OCI-LY3 (cell line): Measurements from ENCODE around the gene MOB3B.

Experiments used
- H2AFZ ChIP-seq: fragments of 200-600, 300-600 bp; shearing (Covaris generic); 2 replicates; pipeline ENCODE4 v1.6.0; 2014; ENCODE audit warnings: antibody characterized with exemption, low read depth, low read length
- H3K27ac ChIP-seq: fragments of 200-600, 300-600 bp; sonication (generic); 2 replicates; pipeline ENCODE4 v1.5.1; 2014; ENCODE audit warnings: mild to moderate bottlenecking, low read length, moderate library complexity, mixed read lengths
- H3K27me3 ChIP-seq: fragments of 200-600, 300-600 bp; sonication (generic); 2 replicates; pipeline ENCODE4 v1.6.1; 2014; ENCODE audit warnings: low read depth, low read length, mixed read lengths
- H3K36me3 ChIP-seq: fragments of 200-600, 300-600 bp; sonication (generic); replicated peaks from 2 replicates; pipeline ENCODE3; 2014; ENCODE audit warnings: low read depth, low read length, mixed read lengths
- H3K4me1 ChIP-seq: fragments of 300-600, 200-600 bp; sonication (generic); 2 replicates; pipeline ENCODE4 v1.6.1; 2014; ENCODE audit warnings: low read length, mixed read lengths
- H3K4me2 ChIP-seq: fragments of 200-600, 300-600 bp; sonication (generic); 2 replicates; pipeline ENCODE4 v1.6.1; 2014; ENCODE audit warnings: low read length, mixed read lengths
- H3K4me3 ChIP-seq: fragments of 300-600, 200-600 bp; sonication (generic); 2 replicates; pipeline ENCODE4 v1.5.1; 2014; ENCODE audit warnings: antibody characterized with exemption, mild to moderate bottlenecking, low read length, moderate library complexity
- H3K79me2 ChIP-seq: fragments of 300-600, 200-600 bp; shearing (Covaris generic); 2 replicates; pipeline ENCODE4 v1.6.1; 2014; ENCODE audit warnings: mild to moderate bottlenecking, low read length, mixed read lengths
- H3K9ac ChIP-seq: fragments of 300-600, 200-600 bp; shearing (Covaris generic); 2 replicates; pipeline ENCODE4 v1.6.0; 2014; ENCODE audit warnings: mild to moderate bottlenecking, low read length, moderate library complexity
- H3K9me3 ChIP-seq: fragments of 200-600, 300-600 bp; shearing (Covaris generic); 2 replicates; pipeline ENCODE4 v1.6.1; 2014; ENCODE audit warnings: low read length, mixed read lengths; ENCODE audit not compliant: insufficient read depth
- H4K20me1 ChIP-seq: fragments of 200-600, 300-600 bp; sonication (generic); 2 replicates; pipeline ENCODE4 v1.6.1; 2016; ENCODE audit warnings: low read length, mixed read lengths; ENCODE audit not compliant: insufficient read depth
- CTCF ChIP-seq: fragments of 200-600, 300-600 bp; sonication (generic); IDR thresholded peaks from 2 replicates; pipeline ENCODE4 v1.5.1; 2014; ENCODE audit warnings: antibody characterized with exemption, low read length, low read depth
- EZH2phosphoT487 ChIP-seq: fragments of 200-600 bp; shearing (Covaris generic); IDR thresholded peaks from 2 replicates; pipeline ENCODE4 v1.6.1; 2018; ENCODE audit warnings: antibody characterized with exemption, mixed run types, low read depth

MOB3B gene

DNA sequence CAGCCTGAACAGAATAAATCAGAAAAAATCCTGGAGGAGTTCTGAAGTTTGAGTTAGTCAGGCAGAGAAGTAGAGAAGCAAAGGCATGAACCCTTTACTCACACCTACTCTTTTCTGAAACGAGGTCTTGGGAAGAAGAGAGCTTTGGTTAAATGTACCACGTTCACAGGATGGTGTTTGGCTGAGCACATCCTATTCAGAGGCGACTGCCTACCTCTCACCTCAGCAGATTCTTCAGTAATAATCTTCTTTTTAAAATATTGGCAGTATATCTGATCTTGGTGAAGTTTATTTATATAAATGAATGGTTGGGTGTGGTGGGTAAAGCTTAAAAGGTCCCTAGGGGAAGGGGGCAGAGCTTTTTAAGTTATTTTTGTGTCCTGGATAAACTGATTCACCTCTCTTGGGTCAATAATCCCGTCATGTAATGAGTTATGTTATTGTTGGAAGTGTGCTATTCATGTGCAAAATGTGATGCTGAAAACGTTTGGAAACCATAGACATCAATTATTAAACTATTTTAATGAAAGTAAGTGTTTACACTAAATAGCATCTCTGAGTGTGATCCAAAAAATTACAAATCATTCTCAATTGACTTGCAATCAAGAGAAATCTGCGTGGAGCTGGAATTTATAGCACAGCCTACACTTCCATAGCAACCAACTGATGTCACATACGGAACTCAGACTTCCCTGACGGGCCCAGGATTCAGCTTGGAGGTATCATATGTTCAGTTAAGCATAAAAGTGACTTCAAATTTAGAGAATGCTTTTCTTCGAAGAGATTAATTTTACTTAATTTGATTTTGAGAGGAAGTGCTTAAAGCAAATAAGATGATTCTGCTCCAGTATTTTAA lies 138.3 kb downstream of the MOB3B start:
- H3K27ac ChIP-seq, result no peak overlapping the region
- no peaks in the 10 kb centered on the region for H3K36me3 ChIP-seq
- no peak overlapping the region for H3K4me3 ChIP-seq
- no peak for TF ChIP-seq EZH2phosphoT487
- no peak for TF ChIP-seq CTCF
- H2AFZ ChIP-seq, result no peak overlapping the region
- no peaks in the 10 kb centered on the region for H3K79me2 ChIP-seq
- no peaks in the 10 kb centered on the region for H3K9me3 ChIP-seq
- no peak overlapping the region for H3K4me2 ChIP-seq
- no peaks in the 10 kb centered on the region for H3K4me1 ChIP-seq
- H4K20me1 ChIP-seq, result no peaks in the 10 kb centered on the region
- peaks cover 65% of the 10 kb centered on the region for H3K27me3 ChIP-seq
- H3K9ac ChIP-seq, result no peak overlapping the region

DNA sequence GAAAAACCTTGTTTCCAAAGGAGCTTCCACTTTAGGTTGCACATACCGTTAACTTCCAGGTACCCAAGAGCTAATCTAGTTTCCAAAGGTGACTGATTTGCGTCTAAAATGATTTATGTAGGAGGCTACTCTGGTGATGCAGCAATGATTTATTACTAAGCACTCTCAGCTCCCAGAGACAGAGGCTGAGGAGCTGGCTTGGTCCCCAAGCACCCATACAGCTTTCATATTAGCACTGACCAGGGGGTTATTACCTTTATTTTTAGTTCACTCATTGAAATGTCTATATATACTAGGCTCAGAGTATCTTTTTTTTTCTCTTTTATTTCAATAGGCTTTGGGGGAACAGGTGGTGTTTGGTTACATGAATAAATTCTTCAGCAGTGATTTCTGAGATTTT lies 141.5 kb downstream of the MOB3B start:
- H3K9me3 ChIP-seq, result no peaks in the 10 kb centered on the region
- H4K20me1 ChIP-seq, result no peaks in the 10 kb centered on the region
- no peak overlapping the region for H3K4me2 ChIP-seq
- no peak overlapping the region for H3K4me3 ChIP-seq
- H3K36me3 ChIP-seq, result no peaks in the 10 kb centered on the region
- no peaks in the 10 kb centered on the region for H3K79me2 ChIP-seq
- H3K27ac ChIP-seq, result no peak overlapping the region
- H3K9ac ChIP-seq, result no peak overlapping the region
- H2AFZ ChIP-seq, result no peak overlapping the region
- H3K4me1 ChIP-seq, result peaks cover 5% of the 10 kb centered on the region
- TF ChIP-seq EZH2phosphoT487 (no peak), CTCF (no peak)
- H3K27me3 ChIP-seq, result peaks cover 79% of the 10 kb centered on the region

GRCh38 chr9:27387722-27388121 lies 141.9 kb downstream of the MOB3B start:
- H3K27me3 ChIP-seq, result peaks cover 79% of the 10 kb centered on the region
- peaks cover 5% of the 10 kb centered on the region for H3K4me1 ChIP-seq
- H3K27ac ChIP-seq, result no peak overlapping the region
- TF ChIP-seq CTCF (no peak), EZH2phosphoT487 (no peak)
- no peak overlapping the region for H3K9ac ChIP-seq
- H4K20me1 ChIP-seq, result no peaks in the 10 kb centered on the region
- no peaks in the 10 kb centered on the region for H3K79me2 ChIP-seq
- no peak overlapping the region for H3K4me2 ChIP-seq
- no peak overlapping the region for H2AFZ ChIP-seq
- no peaks in the 10 kb centered on the region for H3K9me3 ChIP-seq
- H3K36me3 ChIP-seq, result no peaks in the 10 kb centered on the region
- no peak overlapping the region for H3K4me3 ChIP-seq

DNA sequence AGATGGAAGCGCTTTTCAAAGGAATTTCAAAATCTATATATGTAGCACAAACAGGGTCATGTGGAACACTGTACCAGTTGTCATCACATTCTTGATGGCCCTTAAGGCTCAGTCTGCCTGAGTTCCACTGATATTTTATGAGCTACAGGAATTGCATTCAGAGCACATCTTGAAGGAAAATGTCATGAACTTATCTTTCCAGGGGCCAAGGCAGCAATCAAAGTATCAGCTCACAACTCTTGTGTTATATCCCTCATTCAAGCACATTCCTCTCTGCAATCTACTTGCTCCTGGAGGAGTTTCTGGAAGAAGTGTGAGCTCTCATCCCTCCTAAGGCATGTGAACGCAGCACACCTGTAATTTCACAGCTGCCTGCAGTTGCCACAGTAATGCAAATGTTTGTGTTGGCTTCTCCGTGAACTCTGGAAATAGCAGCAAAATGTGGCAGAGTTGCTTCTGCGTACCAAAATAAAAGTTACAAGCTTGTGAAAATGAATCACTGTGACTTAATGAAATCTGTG lies 143.0 kb downstream of the MOB3B start:
- no peaks in the 10 kb centered on the region for H3K36me3 ChIP-seq
- no peak overlapping the region for H3K4me3 ChIP-seq
- no peak overlapping the region for H3K9ac ChIP-seq
- H4K20me1 ChIP-seq, result no peaks in the 10 kb centered on the region
- H3K79me2 ChIP-seq, result no peaks in the 10 kb centered on the region
- H3K27me3 ChIP-seq, result peaks cover 86% of the 10 kb centered on the region
- H3K4me2 ChIP-seq, result no peak overlapping the region
- H3K4me1 ChIP-seq, result peaks cover 5% of the 10 kb centered on the region
- H3K27ac ChIP-seq, result no peak overlapping the region
- H2AFZ ChIP-seq, result no peak overlapping the region
- no peaks in the 10 kb centered on the region for H3K9me3 ChIP-seq
- TF ChIP-seq EZH2phosphoT487 (no peak), CTCF (no peak)
